Psoas muscle (tissue), 8 donors: ENCODE measurements around the gene DOCK3. TPM values are rescaled to one million over a fixed set of nuclear protein-coding genes. Genes with fewer than 3 reads are reported as not detected.
A peak's percentile ranks its signal among the peaks of the same experiment; 100 is the strongest.

ENCODE experiments used
- ATAC-seq, 4 donors: fragments of 200-7000 bp; cut with Tn5 transposase; one replicate each; pipeline ENCODE4 v1.9.1; 2020; ENCODE audit warnings: moderate library complexity in 3 of 4, mild to moderate bottlenecking in 2 of 4
- DNase-seq, 2 donors: peaks; one replicate each; pipeline ENCODE4 v3.0.0-alpha.2; 2020
- H3K27ac ChIP-seq: fragments of 200-600 bp; one replicate; pipeline ENCODE4 v1.8.0; 2022
- H3K27me3 ChIP-seq, 3 donors: fragments of 200-600 bp in 1 of 3; one replicate each; pipeline versions ENCODE4 v1.6.1 to v1.8.0; 2013 to 2022; ENCODE audit warnings: low read length in 2 of 3, mild to moderate bottlenecking in 2 of 3, moderate library complexity in 1 of 3; ENCODE audit not compliant: insufficient read depth in 3 of 3
- H3K36me3 ChIP-seq, 2 donors: fragments of 200-600 bp in 1 of 2; one replicate each; pipeline versions ENCODE4 v1.6.1 to v1.8.0; 2013 to 2022; ENCODE audit warnings: low read depth in 1 of 2, mild to moderate bottlenecking in 1 of 2, moderate library complexity in 1 of 2; ENCODE audit not compliant: insufficient read depth in 1 of 2
- H3K4me1 ChIP-seq: fragments of 200-600 bp; one replicate; pipeline ENCODE4 v1.8.0; 2022
- H3K4me3 ChIP-seq: fragments of 200-600 bp; one replicate; pipeline ENCODE4 v1.8.0; 2022; ENCODE audit warnings: mild to moderate bottlenecking
- H3K9me3 ChIP-seq: fragments of 200-600 bp; one replicate; pipeline ENCODE4 v1.8.0; 2022
- WGBS, 3 donors: extraction: QIAGEN DNeasy Blood & Tissue Kit; methylation state at CpG; one replicate each; pipeline versions ENCODE4 v1.1.6 to v1.1.7; 2013; 5-methylcytosine and 5-hydroxymethylcytosine counted together
- intact Hi-C, 2 donors: fragments of 100-400 bp; cut with DNase I; formaldehyde crosslinking; loops; one replicate each; pipeline versions ENCODE4 v1.11.0 to v1.14.2; 2022
- polyA plus RNA-seq, 3 donors: library from polyadenylated mRNA; stranded (reverse); fragments of 200-250 nt; gene quantifications; one replicate each; pipeline ENCODE4 v1.2.3, GENCODE V29; 2013
- total RNA-seq, 4 donors: library from RNA; stranded (reverse); fragmentation: NEBNext Ultra II Directional in 2 of 4; extraction: Animal tissue kit (Norgen Biotek cat#: 25700) in 2 of 4; gene quantifications; one replicate each; pipeline versions ENCODE4 v1.2.1 to v1.2.4, GENCODE V29; 2021 to 2023
- TF ChIP-seq, protein P1 (sequence below): fragments of 200-600 bp; IDR thresholded peaks from one replicate; pipeline ENCODE4 v1.8.0; 2022; ENCODE audit warnings: antibody characterized with exemption
- donor health status: healthy with polysubstance abuse.
- donor health status: DM: no; HTN: no; CAD: no; lungs with moderate emphysema.
- donor health status: Bipolar disorder and iron deficiency.
- donor health status: healthy.
- donor health status: DM: yes; HTN: yes; CAD: no.
- donor health status: DM: no; HTN: no; CAD: no.
- donor health status: DM: no; HTN: no; CAD: no.
- donor health status: DM: yes; HTN: yes; CAD: no.

DOCK3 gene
- total and polyA plus RNA-seq, 7 donors = 0.01 to 0.91 (median 0.87) TPM

DNA sequence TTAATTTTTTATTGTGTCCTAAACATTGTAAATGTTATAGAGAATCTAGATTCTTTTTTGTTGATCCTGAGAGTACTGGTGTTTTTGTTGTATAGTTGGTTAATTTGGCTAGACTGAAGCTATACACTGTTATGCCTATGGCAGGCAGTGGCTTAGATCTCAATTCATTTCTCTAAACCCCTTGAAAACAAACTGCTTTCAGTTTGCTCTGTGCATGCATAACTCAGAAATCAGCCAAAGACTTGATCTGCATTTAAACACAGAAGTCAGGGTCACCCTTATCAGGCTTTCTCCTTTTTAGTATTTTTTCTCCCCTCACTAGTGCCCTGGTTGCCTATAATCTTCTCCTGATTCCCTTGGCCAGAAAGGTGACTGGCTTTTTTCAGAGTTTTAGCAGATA lies 360.9 kb downstream of the DOCK3 start:
- intact Hi-C loops = no loop called here
- Histone ChIP-seq H3K4me3 (no peak overlapping the region), H3K9me3 (no peaks in the 10 kb centered on the region), H3K36me3 (no peaks in the 10 kb centered on the region), H3K27ac (no peak overlapping the region), H3K4me1 (no peaks in the 10 kb centered on the region), H3K27me3 (no peaks in the 10 kb centered on the region)
- TF ChIP-seq, protein P1, sequence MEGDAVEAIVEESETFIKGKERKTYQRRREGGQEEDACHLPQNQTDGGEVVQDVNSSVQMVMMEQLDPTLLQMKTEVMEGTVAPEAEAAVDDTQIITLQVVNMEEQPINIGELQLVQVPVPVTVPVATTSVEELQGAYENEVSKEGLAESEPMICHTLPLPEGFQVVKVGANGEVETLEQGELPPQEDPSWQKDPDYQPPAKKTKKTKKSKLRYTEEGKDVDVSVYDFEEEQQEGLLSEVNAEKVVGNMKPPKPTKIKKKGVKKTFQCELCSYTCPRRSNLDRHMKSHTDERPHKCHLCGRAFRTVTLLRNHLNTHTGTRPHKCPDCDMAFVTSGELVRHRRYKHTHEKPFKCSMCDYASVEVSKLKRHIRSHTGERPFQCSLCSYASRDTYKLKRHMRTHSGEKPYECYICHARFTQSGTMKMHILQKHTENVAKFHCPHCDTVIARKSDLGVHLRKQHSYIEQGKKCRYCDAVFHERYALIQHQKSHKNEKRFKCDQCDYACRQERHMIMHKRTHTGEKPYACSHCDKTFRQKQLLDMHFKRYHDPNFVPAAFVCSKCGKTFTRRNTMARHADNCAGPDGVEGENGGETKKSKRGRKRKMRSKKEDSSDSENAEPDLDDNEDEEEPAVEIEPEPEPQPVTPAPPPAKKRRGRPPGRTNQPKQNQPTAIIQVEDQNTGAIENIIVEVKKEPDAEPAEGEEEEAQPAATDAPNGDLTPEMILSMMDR = no peak
- DNase-seq (no peak), ATAC-seq (no peak)

DNA sequence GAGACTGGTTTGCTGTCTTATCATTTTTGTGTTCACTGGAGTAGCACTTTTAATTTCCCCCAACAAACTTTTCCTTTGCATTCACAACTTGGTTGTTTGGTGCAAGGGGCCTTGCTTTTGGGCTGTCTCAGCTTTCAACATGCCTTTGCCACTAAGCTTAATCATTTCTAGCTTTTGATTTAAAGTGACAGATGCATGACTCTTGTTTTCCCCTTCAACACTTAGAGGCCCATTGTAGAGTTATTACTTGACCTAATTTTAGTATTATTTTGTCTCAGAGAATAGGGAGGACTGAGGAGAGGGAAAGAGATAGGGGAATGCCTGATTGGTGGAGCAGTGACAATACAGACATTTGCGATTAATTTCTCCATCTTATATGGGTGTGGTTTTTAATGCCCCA lies 370.3 kb downstream of the DOCK3 start:
- H3K27ac ChIP-seq = no peak overlapping the region
- H3K27me3 ChIP-seq = no peaks in the 10 kb centered on the region
- DNase-seq (no peak), ATAC-seq (no peak)
- TF ChIP-seq, protein P1 = no peak
- H3K4me1 ChIP-seq = no peaks in the 10 kb centered on the region
- H3K4me3 ChIP-seq = no peak overlapping the region
- intact Hi-C loops = no loop called here
- H3K9me3 ChIP-seq = no peaks in the 10 kb centered on the region
- H3K36me3 ChIP-seq = no peaks in the 10 kb centered on the region
- 90 to 100% (median 94%) methylated on average over 1 of the region's 1 CpG for WGBS, 3 donors

DNA sequence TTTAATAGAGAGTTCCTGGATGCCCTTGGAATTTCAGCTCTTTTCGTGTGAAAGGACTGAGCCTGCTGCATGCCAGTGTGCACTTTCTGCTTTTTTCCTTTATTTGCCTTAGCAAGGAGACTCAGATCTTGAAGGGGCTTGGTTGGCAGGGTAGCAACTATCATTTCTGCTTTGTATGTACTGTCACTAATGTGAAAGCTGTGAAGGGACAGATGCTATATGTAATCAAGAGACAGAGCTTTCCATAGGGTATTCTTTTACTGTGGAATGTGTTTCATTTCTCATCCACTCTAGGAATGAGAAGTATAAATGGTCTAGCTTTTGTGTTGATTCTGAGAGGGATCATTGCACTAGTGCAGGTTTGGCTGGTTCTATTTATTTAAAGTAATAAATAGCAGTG lies 377.8 kb downstream of the DOCK3 start:
- H3K27ac ChIP-seq = no peak overlapping the region
- no peak for ATAC-seq

GRCh38 chr3:51057121-51057520 lies 382.4 kb downstream of the DOCK3 start:
- H3K9me3 ChIP-seq = no peaks in the 10 kb centered on the region
- DNase-seq (no peak), ATAC-seq (no peak)
- 3 to 28% (median 16%) methylated on average over 1 of the region's 1 CpG for WGBS, 3 donors
- no peaks in the 10 kb centered on the region for H3K36me3 ChIP-seq
- no peaks in the 10 kb centered on the region for H3K4me1 ChIP-seq
- H3K27me3 ChIP-seq = no peaks in the 10 kb centered on the region
- TF ChIP-seq, protein P1 = no peak
- H3K4me3 ChIP-seq = no peak overlapping the region
- H3K27ac ChIP-seq = no peak overlapping the region
- intact Hi-C loops = no loop called here

More for the DNA sequence above, 377.8 kb downstream of the DOCK3 start:
- H3K4me1 ChIP-seq = no peaks in the 10 kb centered on the region
- DNase-seq = no peak
- no peaks in the 10 kb centered on the region for H3K36me3 ChIP-seq
- no peak overlapping the region for H3K4me3 ChIP-seq
- H3K27me3 ChIP-seq = no peaks in the 10 kb centered on the region
- no peaks in the 10 kb centered on the region for H3K9me3 ChIP-seq
- WGBS, 3 donors = 44 to 67% (median 54%) methylated on average over 1 of the region's 1 CpG
- TF ChIP-seq, protein P1 = no peak
- intact Hi-C loops = no loop called here

- H3K36me3 ChIP-seq = no peaks in the 10 kb centered on the region
- TF ChIP-seq, protein P1 = no peak
- H3K27ac ChIP-seq = no peak overlapping the region
- 9 to 14% (median 9%) methylated on average over 1 of the region's 1 CpG for WGBS, 3 donors
- DNase-seq (peak in 1 of 2 donors; percentile 51), ATAC-seq (peak; percentile 73 to 92 (median 83))
- no peaks in the 10 kb centered on the region for H3K27me3 ChIP-seq
- no peaks in the 10 kb centered on the region for H3K4me1 ChIP-seq
- H3K4me3 ChIP-seq = no peak overlapping the region
- no peaks in the 10 kb centered on the region for H3K9me3 ChIP-seq
- intact Hi-C loops = no loop called here
Observed at GRCh38 chr3:51063053-51063452, 388.3 kb downstream of the DOCK3 start.
